ENCODE data around the gene SUSD6. TPM values are rescaled to one million over a fixed set of nuclear protein-coding genes. Genes with fewer than 3 reads are reported as not detected.

The SUSD6 gene
- 20.8 TPM for total RNA-seq
- long read RNA-seq, full-length matches to known transcripts: 4 of 24 reads
- long read RNA-seq, partial matches to known transcripts: 18 of 24 reads
- long read RNA-seq, other reads (novel, unspliced or antisense): 2 of 24 reads

- DNase-seq (peak; percentile 95), ATAC-seq (ENCODE audit: poor library complexity) (peak; percentile 89)
- intact Hi-C loops (cut with DNase I): loop anchor here (2.0 to 5.0 kb wide), 2 partner anchors 53 to 101 kb away; no protein-coding TSS in a partner anchor
Observed at GRCh38 chr14:69611172-69612013, at the start of gene SUSD6. SUSD6 (plus strand) TSS chr14:69611596; CDS start chr14:69658593, 46,997 bp downstream.

- ATAC-seq (ENCODE audit: poor library complexity) (no peak), DNase-seq (no peak)
- intact Hi-C loops (cut with DNase I): no loop called here
Observed at GRCh38 chr14:69561893-69562292, 49.5 kb upstream of the SUSD6 start.

GRCh38 chr14:69567563-69567962 is 43.8 kb upstream of the SUSD6 start:
- intact Hi-C loops (cut with DNase I): no loop called here
- ATAC-seq (ENCODE audit: poor library complexity): no peak
- DNase-seq: no peak

GRCh38 chr14:69569859-69570258 is 41.5 kb upstream of the SUSD6 start:
- DNase-seq (no peak), ATAC-seq (ENCODE audit: poor library complexity) (no peak)
- intact Hi-C loops (cut with DNase I): no loop called here

GRCh38 chr14:69570836-69571330 is 40.5 kb upstream of the SUSD6 start:
- ATAC-seq (ENCODE audit: poor library complexity): no peak
- intact Hi-C loops (cut with DNase I): no loop called here

GRCh38 chr14:69571449-69572029 is 39.9 kb upstream of the SUSD6 start:
- no peak for DNase-seq
- intact Hi-C loops (cut with DNase I): no loop called here
- ATAC-seq (ENCODE audit: poor library complexity): no peak

More at GRCh38 chr14:69570836-69571330, 40.5 kb upstream of the SUSD6 start:
- no peak for DNase-seq

- peak; percentile 52 for ATAC-seq (ENCODE audit: poor library complexity)
- DNase-seq: peak; percentile 46
- intact Hi-C loops (cut with DNase I): no loop called here
Observed at GRCh38 chr14:69572030-69572840, 39.2 kb upstream of the SUSD6 start.

- ATAC-seq (ENCODE audit: poor library complexity) (no peak), DNase-seq (no peak)
- intact Hi-C loops (cut with DNase I): no loop called here
Observed at GRCh38 chr14:69572841-69573135, 38.6 kb upstream of the SUSD6 start.

GRCh38 chr14:69573205-69573830 is 38.1 kb upstream of the SUSD6 start:
- intact Hi-C loops (cut with DNase I): no loop called here
- no peak for DNase-seq

GRCh38 chr14:69573831-69574262 is 37.5 kb upstream of the SUSD6 start:
- intact Hi-C loops (cut with DNase I): no loop called here
- no peak for ATAC-seq (ENCODE audit: poor library complexity)
- no peak for DNase-seq

More at GRCh38 chr14:69573205-69573830, 38.1 kb upstream of the SUSD6 start:
- ATAC-seq (ENCODE audit: poor library complexity): no peak

- ATAC-seq (ENCODE audit: poor library complexity) (peak; percentile 66), DNase-seq (peak; percentile 62)
- intact Hi-C loops (cut with DNase I): no loop called here
Observed at GRCh38 chr14:69574263-69574953, 37.0 kb upstream of the SUSD6 start, which contains the start of gene CCDC177. CCDC177 (minus strand) TSS chr14:69574871; CDS start chr14:69573622, 1,249 bp downstream.

- intact Hi-C loops (cut with DNase I): no loop called here
- no peak for DNase-seq
- ATAC-seq (ENCODE audit: poor library complexity): no peak
Observed at GRCh38 chr14:69574954-69575295, 36.5 kb upstream of the SUSD6 start.

- no peak for ATAC-seq (ENCODE audit: poor library complexity)
- intact Hi-C loops (cut with DNase I): no loop called here
- no peak for DNase-seq
Observed at GRCh38 chr14:69579476-69579875, 31.9 kb upstream of the SUSD6 start.

GRCh38 chr14:69580009-69580577 is 31.3 kb upstream of the SUSD6 start:
- ATAC-seq (ENCODE audit: poor library complexity): peak; percentile 49
- DNase-seq: no peak
- intact Hi-C loops (cut with DNase I): no loop called here

GRCh38 chr14:69581316-69581935 is 30.0 kb upstream of the SUSD6 start:
- intact Hi-C loops (cut with DNase I): no loop called here
- no peak for DNase-seq
- ATAC-seq (ENCODE audit: poor library complexity): no peak

GRCh38 chr14:69582212-69582611 is 29.2 kb upstream of the SUSD6 start:
- DNase-seq (no peak), ATAC-seq (ENCODE audit: poor library complexity) (no peak)
- intact Hi-C loops (cut with DNase I): no loop called here

GRCh38 chr14:69582829-69583228 is 28.6 kb upstream of the SUSD6 start:
- DNase-seq: no peak
- intact Hi-C loops (cut with DNase I): no loop called here
- no peak for ATAC-seq (ENCODE audit: poor library complexity)

Measured in Right ventricle myocardium superior (tissue), 1 donor.